ENCODE results near the gene SULF2. TPM values are rescaled to one million over a fixed set of nuclear protein-coding genes. Genes with fewer than 3 reads are reported as not detected.
"Not testable (repeated sequence)": the region's sequence is repeated elsewhere in the genome, so short reads cannot be mapped to it uniquely, and the experiment has no call there.

Gene SULF2
- total RNA-seq, 1 experiment from 2014 or later = 82.2 TPM

DNA sequence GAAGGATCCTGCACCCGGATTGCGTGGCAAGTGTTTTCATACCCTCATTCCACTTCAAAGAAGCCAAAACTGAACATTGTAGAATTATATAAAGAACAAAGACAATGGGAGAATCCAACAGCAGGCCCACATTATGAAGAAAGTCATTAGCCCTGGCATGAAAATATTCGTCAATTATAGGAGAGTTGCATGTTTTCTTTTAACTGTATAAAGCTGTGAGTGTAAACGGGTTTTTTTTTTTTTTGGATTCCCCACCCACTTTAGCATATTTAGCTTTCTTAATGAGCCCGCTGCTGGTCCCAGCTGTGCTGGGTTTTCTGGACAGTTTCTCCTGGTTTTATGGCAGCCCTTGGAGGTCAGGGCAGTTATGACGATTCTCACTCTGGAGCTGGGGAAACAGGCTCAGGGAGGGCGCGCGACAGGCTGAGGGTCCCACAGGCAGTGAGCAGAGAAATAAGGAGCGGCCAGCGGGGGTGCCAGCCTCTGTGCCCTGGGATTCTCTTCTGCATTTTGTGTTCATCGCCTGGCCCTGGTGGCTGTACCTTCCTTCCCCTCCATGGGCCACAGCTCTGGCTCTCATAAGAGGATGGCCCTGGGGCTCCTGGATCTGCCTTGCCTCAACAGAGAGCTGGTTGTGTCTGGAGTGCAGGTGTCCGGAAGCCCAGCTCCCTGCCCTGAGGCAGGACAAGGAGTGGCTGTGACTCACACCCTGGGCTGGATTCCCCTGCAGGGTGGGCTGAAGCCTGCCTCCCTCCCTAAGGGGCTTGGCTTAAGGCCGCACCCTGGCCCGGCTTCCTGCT lies 24.1 kb upstream of the SULF2 start:
- TF ChIP-seq, protein P1, sequence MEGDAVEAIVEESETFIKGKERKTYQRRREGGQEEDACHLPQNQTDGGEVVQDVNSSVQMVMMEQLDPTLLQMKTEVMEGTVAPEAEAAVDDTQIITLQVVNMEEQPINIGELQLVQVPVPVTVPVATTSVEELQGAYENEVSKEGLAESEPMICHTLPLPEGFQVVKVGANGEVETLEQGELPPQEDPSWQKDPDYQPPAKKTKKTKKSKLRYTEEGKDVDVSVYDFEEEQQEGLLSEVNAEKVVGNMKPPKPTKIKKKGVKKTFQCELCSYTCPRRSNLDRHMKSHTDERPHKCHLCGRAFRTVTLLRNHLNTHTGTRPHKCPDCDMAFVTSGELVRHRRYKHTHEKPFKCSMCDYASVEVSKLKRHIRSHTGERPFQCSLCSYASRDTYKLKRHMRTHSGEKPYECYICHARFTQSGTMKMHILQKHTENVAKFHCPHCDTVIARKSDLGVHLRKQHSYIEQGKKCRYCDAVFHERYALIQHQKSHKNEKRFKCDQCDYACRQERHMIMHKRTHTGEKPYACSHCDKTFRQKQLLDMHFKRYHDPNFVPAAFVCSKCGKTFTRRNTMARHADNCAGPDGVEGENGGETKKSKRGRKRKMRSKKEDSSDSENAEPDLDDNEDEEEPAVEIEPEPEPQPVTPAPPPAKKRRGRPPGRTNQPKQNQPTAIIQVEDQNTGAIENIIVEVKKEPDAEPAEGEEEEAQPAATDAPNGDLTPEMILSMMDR (IDR thresholded peaks at IDR 0.05; ENCODE audit: unreplicated experiment) = no peak
- Mint-ChIP-seq H3K36me3 (ENCODE audit: insufficient read depth, unreplicated experiment) (peaks cover 15% of the 10 kb centered on the region), H3K4me1 (ENCODE audit: insufficient read depth, unreplicated experiment) (peaks cover 33% of the 10 kb centered on the region), H3K27me3 (ENCODE audit: insufficient read depth, unreplicated experiment) (no peaks in the 10 kb centered on the region), H3K27ac (ENCODE audit: low read depth, unreplicated experiment) (peak overlapping the region; percentile 91), H3K4me3 (ENCODE audit: unreplicated experiment) (peak overlapping the region; percentile 54), H3K9me3 (ENCODE audit: unreplicated experiment) (peaks cover 19% of the 10 kb centered on the region)
- intact Hi-C loops (cut with micrococcal nuclease) = loop anchor here (2.0 kb wide), 1 partner anchor 15 kb away; no protein-coding TSS in a partner anchor
- DNase-seq (ENCODE audit: unreplicated experiment) = peak; percentile 94
- CTCF ChIA-PET = interaction anchor here (1.0 to 2.8 kb wide), 3 partner anchors 9 to 86 kb away, joined by 3 to 13 read pairs (median 4); partner anchors contain the start of gene SULF2
- POLR2A ChIA-PET = interaction anchor here (0.7 to 4.1 kb wide), 15 partner anchors 8 to 118 kb away, joined by 3 to 17 read pairs (median 5); no protein-coding TSS in a partner anchor
- no TSS peak for BruUV-seq (replicated peaks)

DNA sequence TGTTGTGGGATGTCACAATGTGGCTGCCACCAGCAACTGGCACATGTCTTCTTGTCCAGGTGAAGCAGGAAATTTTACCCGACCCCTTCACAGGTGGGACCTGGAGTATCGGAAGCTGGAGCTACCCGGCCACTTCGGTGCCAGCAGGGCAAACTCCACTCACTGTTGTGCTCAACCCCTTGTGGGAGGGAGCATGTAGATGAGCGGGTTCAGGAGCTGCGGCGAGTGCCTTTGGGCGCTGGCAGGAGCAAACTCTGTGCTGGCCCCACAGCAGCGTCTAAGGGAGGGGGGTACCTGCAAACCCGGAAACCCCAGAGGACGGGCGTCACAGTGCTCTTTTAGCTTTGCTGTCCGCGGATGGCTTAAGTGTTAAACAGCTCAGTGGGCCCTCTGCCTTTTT lies 20.7 kb upstream of the SULF2 start:
- H3K27me3 Mint-ChIP-seq (ENCODE audit: insufficient read depth, unreplicated experiment) = no peaks in the 10 kb centered on the region
- no peaks in the 10 kb centered on the region for H3K9me3 Mint-ChIP-seq (ENCODE audit: unreplicated experiment)
- H3K4me1 Mint-ChIP-seq (ENCODE audit: insufficient read depth, unreplicated experiment) = peaks cover 27% of the 10 kb centered on the region
- ChIA-PET POLR2A (interaction anchor here (1.4 to 4.1 kb wide), 3 partner anchors 10 to 19 kb away, joined by 3 to 17 read pairs (median 5); no protein-coding TSS in a partner anchor), CTCF (interaction anchor here (0.8 to 1.6 kb wide), 2 partner anchors 19 to 90 kb away, joined by 3 to 4 read pairs; no protein-coding TSS in a partner anchor)
- intact Hi-C loops (cut with micrococcal nuclease) = no loop called here
- no peak overlapping the region for H3K4me3 Mint-ChIP-seq (ENCODE audit: unreplicated experiment)
- H3K36me3 Mint-ChIP-seq (ENCODE audit: insufficient read depth, unreplicated experiment) = peaks cover 18% of the 10 kb centered on the region
- DNase-seq (ENCODE audit: unreplicated experiment) = no peak
- BruUV-seq (replicated peaks) = no TSS peak
- H3K27ac Mint-ChIP-seq (ENCODE audit: low read depth, unreplicated experiment) = no peak overlapping the region
- TF ChIP-seq, protein P1 (IDR thresholded peaks at IDR 0.05; ENCODE audit: unreplicated experiment) = no peak

DNA sequence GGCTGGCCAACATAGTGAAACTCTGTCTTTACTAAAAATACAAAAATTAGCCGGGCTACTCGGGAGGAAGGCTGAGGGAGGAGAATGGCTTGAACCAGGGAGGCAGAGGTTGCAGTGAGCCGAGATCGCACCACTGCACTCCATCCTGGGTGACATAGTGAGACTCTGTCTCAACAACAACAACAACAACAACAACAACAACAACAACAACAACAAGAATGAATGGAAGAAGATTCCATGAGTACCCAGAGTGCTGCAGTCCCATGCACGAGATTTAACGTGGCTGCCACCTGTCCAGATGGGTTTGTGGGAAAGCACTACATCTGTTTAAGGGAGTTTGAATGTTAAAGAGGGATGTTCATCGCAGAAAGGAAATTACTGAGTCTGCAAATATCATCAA lies 19.7 kb upstream of the SULF2 start:
- H3K4me3 Mint-ChIP-seq (ENCODE audit: unreplicated experiment); H3K27me3 Mint-ChIP-seq (ENCODE audit: insufficient read depth, unreplicated experiment); H3K9me3 Mint-ChIP-seq (ENCODE audit: unreplicated experiment); H3K27ac Mint-ChIP-seq (ENCODE audit: low read depth, unreplicated experiment); DNase-seq (ENCODE audit: unreplicated experiment); intact Hi-C loops (cut with micrococcal nuclease); BruUV-seq (replicated peaks): not testable (repeated sequence)
- CTCF ChIA-PET = interaction anchor here (1.6 kb wide), 1 partner anchor 18 kb away, joined by 4 read pairs; no protein-coding TSS in a partner anchor
- peaks cover 19% of the 10 kb centered on the region for H3K4me1 Mint-ChIP-seq (ENCODE audit: insufficient read depth, unreplicated experiment)
- H3K36me3 Mint-ChIP-seq (ENCODE audit: insufficient read depth, unreplicated experiment) = peaks cover 18% of the 10 kb centered on the region
- POLR2A ChIA-PET = interaction anchor here (1.4 kb wide), 1 partner anchor 9 kb away, joined by 3 read pairs; no protein-coding TSS in a partner anchor

DNA sequence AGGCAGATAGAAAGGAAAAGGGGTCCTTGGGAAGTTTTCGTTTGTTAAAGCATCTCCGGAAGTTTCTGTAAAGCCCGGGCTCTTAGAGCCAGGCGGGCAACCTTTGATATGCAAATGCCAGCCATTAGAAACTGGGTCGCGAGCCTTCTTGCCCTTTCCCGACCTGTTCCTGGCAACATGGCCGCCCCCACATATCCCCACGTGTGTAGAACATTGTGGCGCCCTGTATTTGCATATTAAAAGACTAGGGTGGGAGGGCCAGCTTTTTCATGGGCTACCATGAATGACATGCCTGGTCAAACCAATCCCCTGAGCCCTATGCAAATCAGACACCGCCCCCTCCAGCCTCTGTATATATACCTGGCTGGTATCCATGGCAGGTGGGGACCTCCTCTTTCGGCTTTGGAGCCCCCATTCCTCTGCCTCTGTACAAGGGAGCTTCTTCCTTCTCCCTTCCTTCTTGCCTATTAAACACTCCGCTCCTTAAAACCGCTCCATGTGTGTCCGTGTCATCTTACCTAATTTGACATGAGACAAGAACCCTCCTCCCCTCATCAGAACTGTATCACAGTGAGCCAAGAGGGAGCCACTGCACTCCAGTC lies 19.0 kb upstream of the SULF2 start:
- H3K27me3 Mint-ChIP-seq (ENCODE audit: insufficient read depth, unreplicated experiment); H3K9me3 Mint-ChIP-seq (ENCODE audit: unreplicated experiment); DNase-seq (ENCODE audit: unreplicated experiment); BruUV-seq (replicated peaks); H3K4me3 Mint-ChIP-seq (ENCODE audit: unreplicated experiment); intact Hi-C loops (cut with micrococcal nuclease); H3K27ac Mint-ChIP-seq (ENCODE audit: low read depth, unreplicated experiment); POLR2A ChIA-PET: not testable (repeated sequence)
- Mint-ChIP-seq H3K4me1 (ENCODE audit: insufficient read depth, unreplicated experiment) (peaks cover 14% of the 10 kb centered on the region), H3K36me3 (ENCODE audit: insufficient read depth, unreplicated experiment) (peaks cover 21% of the 10 kb centered on the region)
- CTCF ChIA-PET = interaction anchor here (0.6 to 1.6 kb wide), 3 partner anchors 17 to 145 kb away, joined by 3 to 4 read pairs (median 4); no protein-coding TSS in a partner anchor
